ENCODE measurements around the gene CCM2.

The CCM2 gene

DNA sequence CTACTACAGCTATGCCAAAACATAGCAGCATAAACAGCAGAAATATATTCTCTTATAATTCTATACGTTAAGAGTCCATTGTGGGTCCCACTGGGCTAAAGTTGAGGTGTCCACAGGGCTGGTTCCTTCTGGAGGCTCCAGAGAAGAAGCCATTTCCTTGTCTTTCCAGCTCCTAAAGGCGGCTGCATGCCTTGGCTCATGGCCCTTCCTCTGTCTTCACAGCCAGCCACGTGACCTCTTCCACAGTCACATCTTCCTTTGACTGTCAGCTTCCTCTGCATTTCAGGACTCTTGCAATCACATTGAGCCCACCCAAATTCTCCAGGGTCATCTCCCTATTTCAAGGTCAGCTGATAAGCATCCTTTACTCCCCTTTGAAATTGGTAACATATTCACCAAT, 71.5 kb downstream of the CCM2 start:
- no peak overlapping the region for H3K4me3 ChIP-seq (replicated peaks; ENCODE audit: low read depth, low read length)
- DNase-seq (ENCODE audit: extremely low read depth, low read depth) = no peak
- TF ChIP-seq, protein P1, sequence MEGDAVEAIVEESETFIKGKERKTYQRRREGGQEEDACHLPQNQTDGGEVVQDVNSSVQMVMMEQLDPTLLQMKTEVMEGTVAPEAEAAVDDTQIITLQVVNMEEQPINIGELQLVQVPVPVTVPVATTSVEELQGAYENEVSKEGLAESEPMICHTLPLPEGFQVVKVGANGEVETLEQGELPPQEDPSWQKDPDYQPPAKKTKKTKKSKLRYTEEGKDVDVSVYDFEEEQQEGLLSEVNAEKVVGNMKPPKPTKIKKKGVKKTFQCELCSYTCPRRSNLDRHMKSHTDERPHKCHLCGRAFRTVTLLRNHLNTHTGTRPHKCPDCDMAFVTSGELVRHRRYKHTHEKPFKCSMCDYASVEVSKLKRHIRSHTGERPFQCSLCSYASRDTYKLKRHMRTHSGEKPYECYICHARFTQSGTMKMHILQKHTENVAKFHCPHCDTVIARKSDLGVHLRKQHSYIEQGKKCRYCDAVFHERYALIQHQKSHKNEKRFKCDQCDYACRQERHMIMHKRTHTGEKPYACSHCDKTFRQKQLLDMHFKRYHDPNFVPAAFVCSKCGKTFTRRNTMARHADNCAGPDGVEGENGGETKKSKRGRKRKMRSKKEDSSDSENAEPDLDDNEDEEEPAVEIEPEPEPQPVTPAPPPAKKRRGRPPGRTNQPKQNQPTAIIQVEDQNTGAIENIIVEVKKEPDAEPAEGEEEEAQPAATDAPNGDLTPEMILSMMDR (IDR thresholded peaks at IDR 0.05; ENCODE audit: low read depth, low read length, missing control alignments) = no peak

DNA sequence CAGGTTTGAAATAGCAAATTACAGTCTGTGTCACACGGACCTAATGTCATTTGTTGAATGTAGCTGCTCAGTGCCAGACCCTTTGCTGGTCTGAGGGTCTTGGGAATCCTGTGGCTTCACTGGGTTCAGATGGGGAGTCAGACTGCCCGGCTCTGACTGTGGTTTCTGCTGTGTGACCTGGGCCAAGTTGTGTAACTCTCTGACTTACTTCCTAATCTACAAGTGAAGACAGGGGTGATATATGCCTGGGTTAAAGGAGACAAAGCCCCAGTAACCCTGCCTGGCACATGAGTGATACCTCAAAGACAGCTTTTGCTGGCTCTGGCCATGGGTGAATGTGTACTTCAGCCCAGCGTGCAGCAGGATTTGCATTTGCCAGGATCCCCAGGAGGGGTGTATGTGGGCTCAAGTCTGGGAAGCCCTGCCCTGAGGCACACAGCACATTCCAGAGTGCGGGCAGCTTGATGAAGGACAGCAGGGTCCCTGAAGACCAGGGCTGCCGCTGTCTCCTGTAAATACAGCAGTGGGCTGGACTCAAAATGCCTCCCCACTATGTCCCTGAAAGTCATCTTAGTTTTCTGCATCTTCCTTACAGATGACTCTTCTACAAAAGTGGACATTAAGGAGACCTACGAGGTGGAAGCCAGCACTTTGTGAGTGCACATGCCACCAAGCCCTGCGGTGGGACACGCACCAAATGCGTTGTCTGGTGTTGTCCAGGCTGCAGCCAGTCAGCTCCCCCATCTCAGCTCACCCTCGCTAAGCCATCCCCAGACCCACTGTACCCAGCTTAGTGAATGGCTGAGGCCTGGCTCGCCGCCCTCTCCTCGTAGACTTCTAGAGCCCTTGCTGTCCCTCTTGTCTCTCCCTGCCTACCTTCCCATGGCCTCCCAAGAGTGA, 72.4 kb downstream of the CCM2 start:
- TF ChIP-seq, protein P1 (IDR thresholded peaks at IDR 0.05; ENCODE audit: low read depth, low read length, missing control alignments) = no peak
- no peak for DNase-seq (ENCODE audit: extremely low read depth, low read depth)
- H3K4me3 ChIP-seq (replicated peaks; ENCODE audit: low read depth, low read length) = no peak overlapping the region

DNA sequence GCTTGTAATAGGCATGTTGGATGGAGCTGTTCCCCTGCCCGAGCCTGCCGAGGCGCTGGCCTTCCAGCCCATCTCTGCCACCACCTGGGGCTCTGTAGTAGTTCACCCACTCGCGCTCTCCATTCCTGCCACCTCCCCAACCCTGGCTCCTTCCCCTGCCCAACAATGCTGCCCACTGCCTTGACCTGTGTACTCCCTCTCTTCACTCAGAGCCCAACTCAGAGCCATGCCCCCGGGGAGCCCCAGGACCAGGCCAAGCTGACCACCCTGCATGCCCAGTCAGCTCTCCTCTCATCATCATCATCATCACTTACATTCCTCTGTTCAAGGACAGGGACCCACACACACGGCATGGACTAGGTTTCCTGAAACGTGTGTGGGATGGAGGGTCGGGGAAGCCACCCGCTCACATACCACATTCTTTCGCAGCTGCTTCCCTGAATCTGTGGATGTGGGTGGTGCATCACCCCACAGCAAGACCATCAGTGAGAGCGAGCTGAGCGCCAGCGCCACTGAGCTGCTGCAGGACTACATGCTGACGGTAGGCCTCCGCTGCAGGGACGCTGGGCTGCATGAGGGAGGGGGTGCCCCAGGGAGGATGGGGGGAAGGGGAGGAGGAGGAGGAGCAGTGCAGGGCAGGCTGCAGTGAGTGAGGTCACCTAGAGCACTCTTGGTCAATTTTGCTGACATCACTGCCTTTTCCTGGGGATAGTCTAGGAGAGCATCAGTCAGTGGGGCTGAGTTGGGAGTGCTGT, 73.2 kb downstream of the CCM2 start:
- no peak for DNase-seq (ENCODE audit: extremely low read depth, low read depth)

DNA sequence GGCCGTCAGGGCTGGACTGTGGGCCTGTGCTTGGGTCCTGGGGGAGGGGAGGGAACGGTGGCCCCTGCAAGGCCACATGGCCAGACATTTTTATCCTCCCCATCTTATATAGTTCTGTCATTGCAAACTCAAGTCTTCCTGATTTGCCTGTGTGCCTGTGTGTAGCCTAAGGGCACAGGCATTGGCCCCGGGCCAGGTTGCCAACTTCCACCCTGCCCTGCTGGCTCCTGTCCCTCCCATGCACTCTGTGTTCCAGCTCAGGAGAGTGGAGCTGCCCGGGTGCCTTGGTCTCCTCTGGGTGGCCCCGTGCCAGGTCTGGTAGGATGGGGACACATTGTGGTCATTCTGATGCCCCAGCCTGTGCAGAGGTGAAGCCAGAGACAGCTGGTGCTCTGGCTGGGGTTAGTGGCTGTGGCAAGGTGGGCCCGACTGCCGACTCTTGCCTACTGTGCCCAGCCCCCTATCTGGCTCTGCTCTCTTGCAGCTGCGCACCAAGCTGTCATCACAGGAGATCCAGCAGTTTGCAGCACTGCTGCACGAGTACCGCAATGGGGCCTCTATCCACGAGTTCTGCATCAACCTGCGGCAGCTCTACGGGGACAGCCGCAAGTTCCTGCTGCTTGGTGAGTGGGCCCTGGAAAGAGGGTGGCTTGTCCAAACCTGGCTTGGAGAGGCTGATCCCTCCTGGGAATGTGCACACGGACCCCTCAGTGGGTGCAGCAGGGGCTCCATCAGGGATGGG, 74.0 kb downstream of the CCM2 start:
- TF ChIP-seq, protein P1 (IDR thresholded peaks at IDR 0.05; ENCODE audit: low read depth, low read length, missing control alignments) = no peak
- no peak overlapping the region for H3K4me3 ChIP-seq (replicated peaks; ENCODE audit: low read depth, low read length)
- no peak for DNase-seq (ENCODE audit: extremely low read depth, low read depth)

More for the DNA sequence above, 73.2 kb downstream of the CCM2 start:
- TF ChIP-seq, protein P1 (IDR thresholded peaks at IDR 0.05; ENCODE audit: low read depth, low read length, missing control alignments) = no peak
- H3K4me3 ChIP-seq (replicated peaks; ENCODE audit: low read depth, low read length) = no peak overlapping the region

DNA sequence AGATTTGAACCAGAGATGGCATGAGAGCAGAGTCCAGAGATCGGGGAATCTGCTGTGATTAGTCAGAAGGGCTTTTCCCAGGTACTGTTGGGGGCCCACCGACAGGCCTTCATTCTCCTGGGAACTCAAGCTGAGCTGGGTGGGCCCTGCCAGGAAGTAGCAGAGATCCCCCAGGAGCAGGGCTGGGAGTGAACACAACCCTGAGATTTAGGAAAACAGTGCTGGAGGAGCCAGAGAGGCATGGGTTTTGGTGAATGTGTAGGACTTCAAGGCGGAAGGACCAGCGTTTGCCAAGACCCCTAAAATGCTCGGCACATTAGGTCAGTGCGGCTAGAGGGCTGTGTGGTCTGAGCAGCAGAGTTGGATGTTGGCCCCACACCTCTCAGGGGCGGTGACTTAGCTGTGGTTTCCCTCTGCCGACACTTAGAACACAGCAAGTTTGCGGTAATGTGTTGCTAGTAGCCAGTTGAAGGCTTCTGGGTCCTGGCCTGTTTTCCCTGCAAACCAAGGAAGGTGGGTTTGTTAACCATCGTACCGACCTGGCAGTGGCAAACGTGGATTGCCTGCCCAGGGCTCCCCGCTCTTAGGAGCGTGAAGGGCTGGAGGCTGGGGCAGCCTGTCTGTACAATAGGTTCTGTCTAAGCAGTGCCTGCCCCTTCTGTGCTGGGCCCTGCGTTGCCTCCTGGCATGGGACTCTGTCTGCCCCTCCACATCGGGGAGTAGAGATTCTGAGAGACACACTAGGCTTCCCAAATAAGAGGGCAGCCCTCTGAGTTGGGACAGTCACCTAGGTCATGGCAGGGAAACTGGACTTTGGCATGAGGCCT, 74.7 kb downstream of the CCM2 start:
- H3K4me3 ChIP-seq (replicated peaks; ENCODE audit: low read depth, low read length) = no peak overlapping the region
- TF ChIP-seq, protein P1 (IDR thresholded peaks at IDR 0.05; ENCODE audit: low read depth, low read length, missing control alignments) = no peak
- DNase-seq (ENCODE audit: extremely low read depth, low read depth) = no peak

DNA sequence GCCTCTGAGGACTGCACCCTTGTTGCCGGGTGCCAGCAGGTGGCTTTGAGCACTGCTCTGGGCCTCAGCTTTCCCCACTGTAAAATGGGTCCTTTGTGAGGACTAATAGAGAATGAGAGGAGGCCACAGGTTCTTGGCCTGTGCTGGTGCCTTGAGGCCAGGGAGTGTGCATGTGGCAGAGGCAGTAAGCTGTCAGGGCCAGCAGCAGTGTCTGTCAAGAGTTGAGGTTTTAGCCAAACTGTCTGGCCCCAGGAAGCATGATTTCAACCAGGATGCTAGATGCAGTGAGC, 75.3 kb downstream of the CCM2 start:
- H3K4me3 ChIP-seq (replicated peaks; ENCODE audit: low read depth, low read length) = no peak overlapping the region
- DNase-seq (ENCODE audit: extremely low read depth, low read depth) = no peak
- TF ChIP-seq, protein P1 (IDR thresholded peaks at IDR 0.05; ENCODE audit: low read depth, low read length, missing control alignments) = no peak
